ENCODE results near the gene POU6F2. TPM values are rescaled to one million over a fixed set of nuclear protein-coding genes. Genes with fewer than 3 reads are reported as not detected.

Gene POU6F2
- total RNA-seq, 5 donors from 2014 or later (not counting 1 experiment from before 2014, with no cell fraction given): not detected

DNA sequence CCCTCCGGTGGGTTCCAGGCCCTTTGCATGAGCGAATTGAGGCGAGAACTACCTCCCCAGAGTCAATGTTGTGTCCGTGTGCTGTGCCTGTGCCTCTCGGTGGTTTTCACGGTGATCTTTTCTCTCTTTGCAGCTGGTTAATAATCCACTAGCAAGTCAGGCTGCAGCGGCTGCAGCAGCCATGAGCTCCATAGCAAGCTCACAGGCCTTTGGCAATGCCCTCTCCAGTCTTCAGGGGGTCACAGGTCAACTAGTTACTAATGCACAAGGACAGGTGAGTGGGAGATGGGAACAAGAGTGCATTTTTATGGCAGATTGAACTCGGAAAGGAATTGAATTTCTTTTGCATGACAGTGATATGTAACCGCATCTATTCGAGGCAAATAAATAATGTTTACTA is 428.8 kb downstream of the POU6F2 start:
- POLR2A ChIA-PET: no interaction called here
- Mint-ChIP-seq H3K4me1 (no peaks in the 10 kb centered on the region), H3K27me3 (peaks cover 6 to 17% of the 10 kb centered on the region in 2 donors), H3K4me3 (no peak overlapping the region), H3K27ac (no peak overlapping the region), H3K9me3 (no peaks in the 10 kb centered on the region), H3K36me3 (no peaks in the 10 kb centered on the region)
- no peak overlapping the region for H3K27ac ChIP-seq (ENCODE audit: low read length)
- CTCF ChIA-PET: no interaction called here
- WGBS (ENCODE audit: insufficient coverage): 86% methylated on average over 7 of the region's 10 CpGs
- no peak overlapping the region for H3K4me3 ChIP-seq (ENCODE audit: control insufficient read depth in 1 of 2, extremely low read depth in 1 of 2, low read length in 1 of 2)
- no peaks in the 10 kb centered on the region for H3K27me3 ChIP-seq (replicated peaks in 1 of 2; ENCODE audit: control insufficient read depth in 2 of 2, extremely low read depth in 1 of 2, insufficient read depth in 2 of 2, low read length in 1 of 2)
- H3K36me3 ChIP-seq (ENCODE audit: control insufficient read depth in 2 of 2, extremely low read depth in 1 of 2, insufficient read depth in 1 of 2, low read length in 1 of 2): no peaks in the 10 kb centered on the region
- no peak for DNase-seq
- no peak for ATAC-seq (replicated peaks in 1 of 4)
- H3K9me3 ChIP-seq: no peaks in the 10 kb centered on the region
- no peaks in the 10 kb centered on the region for H3K4me1 ChIP-seq (ENCODE audit: control insufficient read depth in 1 of 2, extremely low read depth in 1 of 2, insufficient read depth in 2 of 2, low read length in 2 of 2)

DNA sequence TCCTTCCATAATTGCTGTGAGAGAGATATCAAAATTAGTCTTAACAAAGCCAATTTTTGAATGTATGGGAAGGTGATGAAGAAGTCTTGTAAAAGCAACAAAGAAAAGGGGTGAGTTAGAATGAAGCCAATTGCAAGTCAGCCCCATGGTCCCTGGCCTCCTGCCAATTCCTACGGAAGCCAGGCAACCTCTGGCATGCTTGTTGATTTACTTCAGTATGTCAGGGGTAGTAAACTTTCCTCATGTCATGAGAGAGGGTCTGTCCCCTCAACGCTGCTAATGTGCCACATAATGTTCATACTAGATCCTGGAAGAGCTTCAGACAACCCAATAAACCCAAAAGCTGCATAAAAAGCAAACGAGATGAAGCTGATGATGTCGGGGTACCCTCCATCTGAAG is 429.4 kb downstream of the POU6F2 start:
- H3K4me1 Mint-ChIP-seq: no peaks in the 10 kb centered on the region
- peaks cover 6 to 17% of the 10 kb centered on the region in 2 donors for H3K27me3 Mint-ChIP-seq
- H3K27me3 ChIP-seq (replicated peaks in 1 of 2; ENCODE audit: control insufficient read depth in 2 of 2, extremely low read depth in 1 of 2, insufficient read depth in 2 of 2, low read length in 1 of 2): no peaks in the 10 kb centered on the region
- DNase-seq (peak in 1 of 35 experiments; percentile 1), ATAC-seq (replicated peaks in 1 of 4) (no peak)
- no peak overlapping the region for H3K4me3 Mint-ChIP-seq
- CTCF ChIA-PET: no interaction called here
- no peaks in the 10 kb centered on the region for H3K36me3 ChIP-seq (ENCODE audit: control insufficient read depth in 2 of 2, extremely low read depth in 1 of 2, insufficient read depth in 1 of 2, low read length in 1 of 2)
- H3K9me3 ChIP-seq: no peaks in the 10 kb centered on the region
- no peak overlapping the region for H3K27ac ChIP-seq (ENCODE audit: low read length)
- no peak overlapping the region for H3K4me3 ChIP-seq (ENCODE audit: control insufficient read depth in 1 of 2, extremely low read depth in 1 of 2, low read length in 1 of 2)
- H3K4me1 ChIP-seq (ENCODE audit: control insufficient read depth in 1 of 2, extremely low read depth in 1 of 2, insufficient read depth in 2 of 2, low read length in 2 of 2): no peaks in the 10 kb centered on the region
- H3K9me3 Mint-ChIP-seq: no peaks in the 10 kb centered on the region
- POLR2A ChIA-PET: no interaction called here
- H3K36me3 Mint-ChIP-seq: no peaks in the 10 kb centered on the region
- WGBS (ENCODE audit: insufficient coverage): 55% methylated on average over 4 of the region's 4 CpGs
- no peak overlapping the region for H3K27ac Mint-ChIP-seq

DNA sequence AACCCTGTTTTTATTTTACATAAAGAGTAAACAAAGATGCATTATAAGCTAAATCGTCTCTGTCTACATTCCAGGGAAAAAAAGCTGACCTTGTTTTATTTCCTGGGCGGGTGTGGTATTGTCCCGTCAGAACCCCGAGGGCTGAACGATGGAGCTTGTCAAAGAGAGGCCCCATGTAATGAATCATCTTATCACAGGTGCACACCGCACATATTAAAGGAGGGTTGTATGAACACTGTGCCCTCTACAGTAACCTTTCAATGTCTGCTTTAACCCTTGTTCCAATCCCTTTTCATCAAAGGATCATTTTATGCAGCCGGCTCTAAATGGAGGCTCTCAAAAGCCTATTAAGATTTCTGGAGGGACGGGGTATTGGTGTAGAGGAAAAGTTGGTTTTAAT is 430.0 kb downstream of the POU6F2 start:
- no peaks in the 10 kb centered on the region for H3K4me1 Mint-ChIP-seq
- Histone ChIP-seq H3K27me3 (replicated peaks in 1 of 2; ENCODE audit: control insufficient read depth in 2 of 2, extremely low read depth in 1 of 2, insufficient read depth in 2 of 2, low read length in 1 of 2) (no peaks in the 10 kb centered on the region), H3K4me1 (ENCODE audit: control insufficient read depth in 1 of 2, extremely low read depth in 1 of 2, insufficient read depth in 2 of 2, low read length in 2 of 2) (no peaks in the 10 kb centered on the region), H3K36me3 (ENCODE audit: control insufficient read depth in 2 of 2, extremely low read depth in 1 of 2, insufficient read depth in 1 of 2, low read length in 1 of 2) (no peaks in the 10 kb centered on the region), H3K9me3 (no peaks in the 10 kb centered on the region), H3K4me3 (ENCODE audit: control insufficient read depth in 1 of 2, extremely low read depth in 1 of 2, low read length in 1 of 2) (no peak overlapping the region), H3K27ac (ENCODE audit: low read length) (no peak overlapping the region)
- no peaks in the 10 kb centered on the region for H3K9me3 Mint-ChIP-seq
- H3K4me3 Mint-ChIP-seq: no peak overlapping the region
- H3K27ac Mint-ChIP-seq: no peak overlapping the region
- ATAC-seq (replicated peaks in 1 of 4) (no peak), DNase-seq (no peak)
- CTCF ChIA-PET: no interaction called here
- 97% methylated on average over 5 of the region's 8 CpGs for WGBS (ENCODE audit: insufficient coverage)
- peaks cover 6 to 17% of the 10 kb centered on the region in 2 donors for H3K27me3 Mint-ChIP-seq
- POLR2A ChIA-PET: no interaction called here
- H3K36me3 Mint-ChIP-seq: no peaks in the 10 kb centered on the region

DNA sequence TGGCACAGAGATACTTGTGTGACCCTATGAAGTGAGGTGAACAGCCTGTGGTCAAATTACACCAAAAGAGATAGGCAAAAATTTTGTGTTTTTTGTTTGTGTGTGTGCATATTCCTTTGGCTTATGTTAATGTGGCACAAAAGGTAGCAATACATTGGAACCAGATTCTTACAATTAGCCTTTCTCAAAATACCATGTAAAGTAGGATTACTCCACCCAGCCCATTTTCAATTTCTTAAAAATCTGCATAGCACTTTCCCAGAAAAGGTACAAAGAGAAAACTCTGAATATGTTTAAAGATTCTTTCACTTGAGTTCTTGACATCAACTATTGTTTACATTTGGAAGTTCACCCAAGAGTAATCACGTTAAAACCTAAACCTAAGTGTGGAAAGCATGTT is 431.2 kb downstream of the POU6F2 start:
- no peaks in the 10 kb centered on the region for H3K36me3 ChIP-seq (ENCODE audit: control insufficient read depth in 2 of 2, extremely low read depth in 1 of 2, insufficient read depth in 1 of 2, low read length in 1 of 2)
- Mint-ChIP-seq H3K4me3 (no peak overlapping the region), H3K9me3 (no peaks in the 10 kb centered on the region), H3K27ac (no peak overlapping the region), H3K27me3 (peaks cover 7 to 13% of the 10 kb centered on the region in 2 donors), H3K36me3 (no peaks in the 10 kb centered on the region), H3K4me1 (peaks cover under 1 to 3% (median 2%) of the 10 kb centered on the region in 3 donors)
- ATAC-seq (replicated peaks in 1 of 4) (no peak), DNase-seq (no peak)
- no peak overlapping the region for H3K27ac ChIP-seq (ENCODE audit: low read length)
- ChIA-PET CTCF (no interaction called here), POLR2A (no interaction called here)
- H3K9me3 ChIP-seq: no peaks in the 10 kb centered on the region
- H3K4me1 ChIP-seq (ENCODE audit: control insufficient read depth in 1 of 2, extremely low read depth in 1 of 2, insufficient read depth in 2 of 2, low read length in 2 of 2): peaks cover 0 to under 1% of the 10 kb centered on the region in 2 experiments
- peaks cover 0 to under 1% of the 10 kb centered on the region in 2 experiments for H3K27me3 ChIP-seq (replicated peaks in 1 of 2; ENCODE audit: control insufficient read depth in 2 of 2, extremely low read depth in 1 of 2, insufficient read depth in 2 of 2, low read length in 1 of 2)
- H3K4me3 ChIP-seq (ENCODE audit: control insufficient read depth in 1 of 2, extremely low read depth in 1 of 2, low read length in 1 of 2): no peak overlapping the region
- WGBS (ENCODE audit: insufficient coverage): no CpG with 5 or more reads among the region's 1 CpG

- CTCF ChIA-PET: no interaction called here
- H3K27ac Mint-ChIP-seq: no peak overlapping the region
Measured at GRCh38 chr7:39410582-39410981, 432.9 kb downstream of the POU6F2 start.

DNA sequence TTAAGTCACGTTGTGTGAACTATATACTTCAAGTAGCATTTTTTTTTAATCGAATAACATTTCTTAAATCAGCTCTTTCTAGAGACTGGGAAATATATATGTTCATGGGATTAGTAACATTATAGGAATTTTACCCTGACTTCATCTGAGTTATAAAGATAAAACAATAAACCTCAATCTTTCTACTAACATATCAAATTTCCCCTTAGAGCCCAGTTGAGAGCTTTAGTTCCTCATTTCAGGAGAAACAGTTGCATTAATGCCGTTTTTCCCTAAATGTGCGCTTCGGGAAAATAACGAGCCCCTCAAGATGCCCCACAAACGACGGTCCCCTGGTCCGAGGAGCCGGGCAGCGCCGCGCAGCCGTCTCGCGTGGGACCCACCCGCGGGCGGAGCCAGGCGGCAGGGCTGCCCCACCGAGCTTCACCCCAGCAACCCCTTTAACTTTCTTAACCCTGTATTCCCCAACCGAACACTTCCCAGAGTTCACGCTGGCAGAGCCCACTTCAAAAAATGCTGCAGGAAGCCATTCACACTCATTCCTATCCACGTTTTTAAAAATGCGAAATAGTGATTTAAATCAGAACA is 436.0 kb downstream of the POU6F2 start:
- Mint-ChIP-seq H3K4me3 (peak overlapping the region; percentile 72 to 88 (median 77)), H3K9me3 (no peaks in the 10 kb centered on the region), H3K36me3 (no peaks in the 10 kb centered on the region), H3K4me1 (peaks cover 10 to 12% (median 11%) of the 10 kb centered on the region in 3 donors), H3K27ac (peak overlapping the region in 1 of 2 donors; percentile 13), H3K27me3 (peaks cover 29 to 30% of the 10 kb centered on the region in 2 donors)
- ChIA-PET POLR2A (no interaction called here), CTCF (no interaction called here)
- Histone ChIP-seq H3K4me1 (ENCODE audit: control insufficient read depth in 1 of 2, extremely low read depth in 1 of 2, insufficient read depth in 2 of 2, low read length in 2 of 2) (peaks cover 2 to 11% of the 10 kb centered on the region in 2 experiments), H3K27me3 (replicated peaks in 1 of 2; ENCODE audit: control insufficient read depth in 2 of 2, extremely low read depth in 1 of 2, insufficient read depth in 2 of 2, low read length in 1 of 2) (peaks cover 0 to 9% of the 10 kb centered on the region in 2 experiments), H3K4me3 (ENCODE audit: control insufficient read depth in 1 of 2, extremely low read depth in 1 of 2, low read length in 1 of 2) (peak overlapping the region; percentile 43 to 74), H3K27ac (ENCODE audit: low read length) (no peak overlapping the region), H3K9me3 (no peaks in the 10 kb centered on the region), H3K36me3 (ENCODE audit: control insufficient read depth in 2 of 2, extremely low read depth in 1 of 2, insufficient read depth in 1 of 2, low read length in 1 of 2) (no peaks in the 10 kb centered on the region)
- WGBS (ENCODE audit: insufficient coverage): 2% methylated on average over 20 of the region's 25 CpGs
- ATAC-seq (replicated peaks in 1 of 4): peak; percentile 18 to 34 (median 26)
- DNase-seq: no peak

More at GRCh38 chr7:39410582-39410981, 432.9 kb downstream of the POU6F2 start:
- H3K36me3 Mint-ChIP-seq: no peaks in the 10 kb centered on the region
- Histone ChIP-seq H3K9me3 (no peaks in the 10 kb centered on the region), H3K4me1 (ENCODE audit: control insufficient read depth in 1 of 2, extremely low read depth in 1 of 2, insufficient read depth in 2 of 2, low read length in 2 of 2) (peaks cover 2 to 11% of the 10 kb centered on the region in 2 experiments), H3K27ac (ENCODE audit: low read length) (no peak overlapping the region), H3K27me3 (replicated peaks in 1 of 2; ENCODE audit: control insufficient read depth in 2 of 2, extremely low read depth in 1 of 2, insufficient read depth in 2 of 2, low read length in 1 of 2) (peaks cover 0 to 9% of the 10 kb centered on the region in 2 experiments), H3K4me3 (ENCODE audit: control insufficient read depth in 1 of 2, extremely low read depth in 1 of 2, low read length in 1 of 2) (no peak overlapping the region), H3K36me3 (ENCODE audit: control insufficient read depth in 2 of 2, extremely low read depth in 1 of 2, insufficient read depth in 1 of 2, low read length in 1 of 2) (no peaks in the 10 kb centered on the region)
- DNase-seq (no peak), ATAC-seq (replicated peaks in 1 of 4) (no peak)
- no peaks in the 10 kb centered on the region for H3K9me3 Mint-ChIP-seq
- WGBS (ENCODE audit: insufficient coverage): 80% methylated on average over 1 of the region's 5 CpGs
- H3K4me1 Mint-ChIP-seq: peaks cover 10 to 12% (median 11%) of the 10 kb centered on the region in 3 donors
- POLR2A ChIA-PET: no interaction called here
- H3K27me3 Mint-ChIP-seq: peaks cover 18% of the 10 kb centered on the region in 2 donors
- no peak overlapping the region for H3K4me3 Mint-ChIP-seq

All from T-cell (primary cell).